ENCODE results near the gene TRMT10B.

TRMT10B gene

DNA sequence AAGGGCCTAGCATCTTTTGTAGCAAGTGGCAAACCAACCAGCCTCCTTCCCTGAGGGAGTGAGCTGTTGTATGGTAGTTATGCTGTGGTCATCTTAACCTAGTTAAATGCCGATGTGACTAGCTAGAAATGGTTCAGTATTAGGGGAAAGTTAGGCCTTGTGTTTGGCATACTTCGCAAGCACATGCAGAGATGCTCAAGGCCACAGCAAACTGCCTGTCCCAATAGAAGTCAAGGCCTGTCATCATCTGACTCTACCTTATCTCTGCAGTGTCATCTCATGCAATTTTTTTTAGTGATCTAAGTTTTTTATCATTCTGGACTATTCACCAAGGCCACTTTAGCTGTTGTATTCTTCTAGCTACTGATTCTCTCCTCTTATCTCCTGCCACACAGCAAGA lies 36.5 kb downstream of the TRMT10B start:
- TF ChIP-seq, protein P1, sequence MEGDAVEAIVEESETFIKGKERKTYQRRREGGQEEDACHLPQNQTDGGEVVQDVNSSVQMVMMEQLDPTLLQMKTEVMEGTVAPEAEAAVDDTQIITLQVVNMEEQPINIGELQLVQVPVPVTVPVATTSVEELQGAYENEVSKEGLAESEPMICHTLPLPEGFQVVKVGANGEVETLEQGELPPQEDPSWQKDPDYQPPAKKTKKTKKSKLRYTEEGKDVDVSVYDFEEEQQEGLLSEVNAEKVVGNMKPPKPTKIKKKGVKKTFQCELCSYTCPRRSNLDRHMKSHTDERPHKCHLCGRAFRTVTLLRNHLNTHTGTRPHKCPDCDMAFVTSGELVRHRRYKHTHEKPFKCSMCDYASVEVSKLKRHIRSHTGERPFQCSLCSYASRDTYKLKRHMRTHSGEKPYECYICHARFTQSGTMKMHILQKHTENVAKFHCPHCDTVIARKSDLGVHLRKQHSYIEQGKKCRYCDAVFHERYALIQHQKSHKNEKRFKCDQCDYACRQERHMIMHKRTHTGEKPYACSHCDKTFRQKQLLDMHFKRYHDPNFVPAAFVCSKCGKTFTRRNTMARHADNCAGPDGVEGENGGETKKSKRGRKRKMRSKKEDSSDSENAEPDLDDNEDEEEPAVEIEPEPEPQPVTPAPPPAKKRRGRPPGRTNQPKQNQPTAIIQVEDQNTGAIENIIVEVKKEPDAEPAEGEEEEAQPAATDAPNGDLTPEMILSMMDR (IDR thresholded peaks at IDR 0.05; ENCODE audit: low read depth, low read length): no peak
- no peak for TF ChIP-seq EZH2phosphoT487 (IDR thresholded peaks at IDR 0.05; ENCODE audit: low read depth)
- H3K79me2 ChIP-seq (ENCODE audit: low read length): peaks cover 7% of the 10 kb centered on the region
- no peaks in the 10 kb centered on the region for H3K27me3 ChIP-seq (ENCODE audit: low read depth, low read length)
- H4K20me1 ChIP-seq (ENCODE audit: insufficient read depth, low read length): no peaks in the 10 kb centered on the region
- peaks cover 4% of the 10 kb centered on the region; the same call in 1 of the 2 replicates for H3K4me1 ChIP-seq (ENCODE audit: low read length)
- no peak overlapping the region for H3K4me3 ChIP-seq (ENCODE audit: low read length)
- no peak overlapping the region for H3K27ac ChIP-seq (ENCODE audit: low read length)
- no peak overlapping the region for H3K4me2 ChIP-seq (ENCODE audit: low read length)
- no peak overlapping the region for H2AFZ ChIP-seq (ENCODE audit: low read depth, low read length)
- no peak overlapping the region for H3K9ac ChIP-seq (ENCODE audit: low read length)
- H3K36me3 ChIP-seq (replicated peaks; ENCODE audit: low read depth, low read length): no peaks in the 10 kb centered on the region
- no peaks in the 10 kb centered on the region for H3K9me3 ChIP-seq (ENCODE audit: insufficient read depth, low read length)

DNA sequence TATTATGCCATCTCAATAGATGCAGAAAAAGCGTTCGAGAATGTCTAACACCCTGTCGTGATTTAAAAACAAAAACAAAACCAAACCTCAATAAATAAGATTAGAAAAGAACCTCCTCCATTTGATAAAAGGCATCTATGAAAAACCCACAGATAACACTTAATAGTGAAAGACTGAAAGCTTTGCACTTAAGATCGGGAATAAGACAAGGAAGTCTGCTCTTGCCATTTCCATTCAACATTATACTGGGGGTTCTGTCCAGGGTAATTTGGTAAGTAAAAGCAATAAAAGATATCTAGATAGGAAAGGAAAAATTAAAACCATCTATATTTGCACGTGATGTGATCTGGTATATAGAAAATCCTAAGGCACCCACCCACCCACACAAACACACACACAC lies 38.5 kb downstream of the TRMT10B start:
- no peaks in the 10 kb centered on the region for H3K9me3 ChIP-seq (ENCODE audit: insufficient read depth, low read length)
- TF ChIP-seq, protein P1 (IDR thresholded peaks at IDR 0.05; ENCODE audit: low read depth, low read length): no peak
- TF ChIP-seq EZH2phosphoT487 (IDR thresholded peaks at IDR 0.05; ENCODE audit: low read depth): no peak
- no peak overlapping the region for H3K4me3 ChIP-seq (ENCODE audit: low read length)
- no peak overlapping the region for H2AFZ ChIP-seq (ENCODE audit: low read depth, low read length)
- H4K20me1 ChIP-seq (ENCODE audit: insufficient read depth, low read length): no peaks in the 10 kb centered on the region
- no peak overlapping the region for H3K27ac ChIP-seq (ENCODE audit: low read length)
- no peaks in the 10 kb centered on the region for H3K4me1 ChIP-seq (ENCODE audit: low read length)
- no peaks in the 10 kb centered on the region for H3K27me3 ChIP-seq (ENCODE audit: low read depth, low read length)
- no peak overlapping the region for H3K9ac ChIP-seq (ENCODE audit: low read length)
- no peaks in the 10 kb centered on the region for H3K79me2 ChIP-seq (ENCODE audit: low read length)
- no peak overlapping the region for H3K4me2 ChIP-seq (ENCODE audit: low read length)
- no peaks in the 10 kb centered on the region for H3K36me3 ChIP-seq (replicated peaks; ENCODE audit: low read depth, low read length)

DNA sequence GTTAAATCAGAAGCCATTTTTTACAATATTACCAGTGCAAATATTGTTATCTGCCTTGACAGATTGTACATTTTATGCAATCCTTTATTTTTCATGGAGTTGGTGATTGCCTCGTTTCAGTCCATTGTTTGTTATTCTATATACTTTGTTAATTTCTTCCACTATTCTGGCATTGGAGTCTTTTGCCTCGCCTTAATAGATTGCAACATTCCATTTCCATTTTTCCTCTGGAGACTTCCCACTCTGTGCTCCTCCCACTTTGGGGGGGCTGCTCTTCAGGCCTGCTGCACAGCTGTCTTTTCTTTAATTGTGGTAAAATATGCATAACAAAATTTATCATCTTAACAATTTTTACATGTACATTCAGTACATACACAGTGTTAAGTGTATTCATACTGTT lies 42.6 kb downstream of the TRMT10B start:
- no peaks in the 10 kb centered on the region for H3K9me3 ChIP-seq (ENCODE audit: insufficient read depth, low read length)
- TF ChIP-seq, protein P1 (IDR thresholded peaks at IDR 0.05; ENCODE audit: low read depth, low read length): no peak
- TF ChIP-seq EZH2phosphoT487 (IDR thresholded peaks at IDR 0.05; ENCODE audit: low read depth): no peak
- H3K9ac ChIP-seq (ENCODE audit: low read length): no peak overlapping the region
- no peak overlapping the region for H3K4me3 ChIP-seq (ENCODE audit: low read length)
- H3K4me2 ChIP-seq (ENCODE audit: low read length): no peak overlapping the region
- peaks cover 5% of the 10 kb centered on the region for H3K79me2 ChIP-seq (ENCODE audit: low read length)
- no peaks in the 10 kb centered on the region for H4K20me1 ChIP-seq (ENCODE audit: insufficient read depth, low read length)
- H3K36me3 ChIP-seq (replicated peaks; ENCODE audit: low read depth, low read length): no peaks in the 10 kb centered on the region
- H2AFZ ChIP-seq (ENCODE audit: low read depth, low read length): no peak overlapping the region
- no peak overlapping the region for H3K27ac ChIP-seq (ENCODE audit: low read length)
- 0 out of 2 replicates have a peak, but pooled peaks cover 6% of the 10 kb centered on the region for H3K4me1 ChIP-seq (ENCODE audit: low read length)
- H3K27me3 ChIP-seq (ENCODE audit: low read depth, low read length): no peaks in the 10 kb centered on the region

DNA sequence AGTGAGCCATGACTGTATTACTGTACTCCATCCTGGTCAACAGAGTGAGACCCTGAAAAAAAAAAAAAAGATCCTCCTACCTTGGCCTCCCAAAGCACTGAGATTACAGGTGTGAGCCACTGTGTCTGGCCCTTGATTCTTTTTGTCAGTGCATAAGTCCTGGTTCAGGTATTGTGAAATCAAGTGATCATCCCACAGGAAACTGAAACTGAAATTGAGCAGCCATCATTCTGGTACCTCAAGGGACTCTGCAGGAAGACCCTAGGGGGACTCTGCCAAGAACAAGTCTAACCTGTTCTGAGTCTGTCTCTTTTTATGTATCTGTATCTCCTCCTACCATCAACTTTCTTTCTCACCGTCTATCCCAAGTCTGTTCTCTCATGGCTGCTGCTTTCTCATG lies 45.1 kb downstream of the TRMT10B start:
- H3K4me2 ChIP-seq (ENCODE audit: low read length): no peak overlapping the region
- no peak for TF ChIP-seq EZH2phosphoT487 (IDR thresholded peaks at IDR 0.05; ENCODE audit: low read depth)
- TF ChIP-seq, protein P1 (IDR thresholded peaks at IDR 0.05; ENCODE audit: low read depth, low read length): no peak
- peaks cover 30% of the 10 kb centered on the region for H3K79me2 ChIP-seq (ENCODE audit: low read length)
- H3K27ac ChIP-seq (ENCODE audit: low read length): no peak overlapping the region
- H3K4me3 ChIP-seq (ENCODE audit: low read length): no peak overlapping the region
- H2AFZ ChIP-seq (ENCODE audit: low read depth, low read length): no peak overlapping the region
- no peaks in the 10 kb centered on the region for H3K9me3 ChIP-seq (ENCODE audit: insufficient read depth, low read length)
- H4K20me1 ChIP-seq (ENCODE audit: insufficient read depth, low read length): peaks cover 21% of the 10 kb centered on the region
- peaks cover 4% of the 10 kb centered on the region for H3K36me3 ChIP-seq (replicated peaks; ENCODE audit: low read depth, low read length)
- H3K4me1 ChIP-seq (ENCODE audit: low read length): peaks cover 22% of the 10 kb centered on the region
- H3K9ac ChIP-seq (ENCODE audit: low read length): no peak overlapping the region
- H3K27me3 ChIP-seq (ENCODE audit: low read depth, low read length): no peaks in the 10 kb centered on the region
